DOHH2 (cell line): ENCODE results near the gene PRPS2.

ENCODE experiments used
- H3F3A ChIP-seq: fragments of 200-600 bp; sonication (generic), shearing (Covaris generic); 2 replicates; pipeline ENCODE4 v1.6.0; 2016; ENCODE audit warnings: antibody characterized with exemption, mild to moderate bottlenecking; ENCODE audit not compliant: control insufficient read depth, insufficient read depth
- H3K27ac ChIP-seq: fragments of 200-600 bp; sonication (generic); 2 replicates; pipeline ENCODE4 v1.5.1; 2014; ENCODE audit warnings: low read depth, mild to moderate bottlenecking, low read length, moderate library complexity
- H3K27me3 ChIP-seq: fragments of 200-600 bp; sonication (generic); 2 replicates; pipeline ENCODE4 v1.6.1; 2014; ENCODE audit warnings: mild to moderate bottlenecking, low read length, mixed read lengths; ENCODE audit not compliant: control insufficient read depth
- H3K36me3 ChIP-seq: fragments of 200-600 bp; sonication (generic); 2 replicates; pipeline ENCODE4 v1.6.1; 2014; ENCODE audit warnings: mild to moderate bottlenecking, low read length, moderate library complexity, mixed read lengths; ENCODE audit not compliant: control insufficient read depth
- H3K4me1 ChIP-seq: fragments of 200-600 bp; sonication (generic); 2 replicates; pipeline ENCODE4 v1.6.1; 2014; ENCODE audit warnings: mild to moderate bottlenecking, low read length, mixed read lengths; ENCODE audit not compliant: control insufficient read depth
- H3K4me2 ChIP-seq: fragments of 200-600 bp; sonication (generic); 2 replicates; pipeline ENCODE4 v1.6.0; 2014; ENCODE audit warnings: mild to moderate bottlenecking, low read length, moderate library complexity
- H3K4me3 ChIP-seq: fragments of 200-600 bp; sonication (generic); 2 replicates; pipeline ENCODE4 v1.5.1; 2014; ENCODE audit warnings: mild to moderate bottlenecking, low read length, mixed read lengths
- H3K79me2 ChIP-seq: fragments of 200-600 bp; sonication (generic); 2 replicates; pipeline ENCODE4 v1.6.1; 2014; ENCODE audit warnings: mild to moderate bottlenecking, low read length, mixed read lengths; ENCODE audit not compliant: control insufficient read depth
- H3K9me2 ChIP-seq: fragments of 200-600 bp; sonication (generic); replicated peaks from 2 replicates; pipeline ENCODE4 v1.6.1; 2014; ENCODE audit warnings: mild to moderate bottlenecking, low read length, mixed read lengths; ENCODE audit not compliant: control insufficient read depth
- H3K9me3 ChIP-seq: fragments of 200-600 bp; sonication (generic); 2 replicates; pipeline ENCODE4 v1.6.1; 2014; ENCODE audit warnings: antibody characterized with exemption, low read length, mixed read lengths; ENCODE audit not compliant: control insufficient read depth, insufficient read depth
- H4K20me1 ChIP-seq: fragments of 200-600 bp; sonication (generic); 2 replicates; pipeline ENCODE4 v1.6.0; 2014; ENCODE audit warnings: low read depth, mild to moderate bottlenecking, antibody characterized with exemption, low read length, moderate library complexity; ENCODE audit not compliant: control insufficient read depth, insufficient read depth
- EZH2phosphoT487 ChIP-seq: fragments of 200-600 bp; sonication (generic); IDR thresholded peaks from 2 replicates; pipeline ENCODE4 v1.6.1; 2017; ENCODE audit warnings: borderline replicate concordance, mild to moderate bottlenecking, antibody characterized with exemption, low read length, moderate library complexity, mixed read lengths
- TF ChIP-seq, protein P1 (sequence below): fragments of 200-600 bp; sonication (generic); IDR thresholded peaks from one replicate; pipeline ENCODE4 v1.5.1; 2014; ENCODE audit warnings: antibody characterized with exemption, mild to moderate bottlenecking, low read depth, low read length; ENCODE audit not compliant: poor library complexity, severe bottlenecking

PRPS2 gene

DNA sequence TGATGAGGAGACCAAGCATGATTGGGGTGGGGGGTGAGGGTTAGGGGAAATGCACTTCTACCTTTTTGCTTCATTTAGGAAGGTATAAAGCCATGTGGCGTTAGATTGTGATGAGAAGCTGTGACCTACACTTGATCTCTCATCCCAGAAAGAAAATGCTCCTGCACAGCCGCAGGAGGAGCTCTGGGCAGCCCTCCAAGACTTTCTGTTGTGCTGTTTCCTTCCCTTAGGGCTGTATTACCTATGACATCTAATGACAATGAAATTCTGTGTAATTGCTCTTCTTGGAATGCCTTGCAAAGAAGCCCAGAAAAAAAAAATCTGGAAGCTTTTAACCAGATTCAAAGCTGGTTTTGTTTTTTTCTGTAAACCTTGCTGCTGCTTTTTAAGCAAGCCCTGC is 13.4 kb downstream of the PRPS2 start:
- TF ChIP-seq EZH2phosphoT487: no peak
- TF ChIP-seq, protein P1, sequence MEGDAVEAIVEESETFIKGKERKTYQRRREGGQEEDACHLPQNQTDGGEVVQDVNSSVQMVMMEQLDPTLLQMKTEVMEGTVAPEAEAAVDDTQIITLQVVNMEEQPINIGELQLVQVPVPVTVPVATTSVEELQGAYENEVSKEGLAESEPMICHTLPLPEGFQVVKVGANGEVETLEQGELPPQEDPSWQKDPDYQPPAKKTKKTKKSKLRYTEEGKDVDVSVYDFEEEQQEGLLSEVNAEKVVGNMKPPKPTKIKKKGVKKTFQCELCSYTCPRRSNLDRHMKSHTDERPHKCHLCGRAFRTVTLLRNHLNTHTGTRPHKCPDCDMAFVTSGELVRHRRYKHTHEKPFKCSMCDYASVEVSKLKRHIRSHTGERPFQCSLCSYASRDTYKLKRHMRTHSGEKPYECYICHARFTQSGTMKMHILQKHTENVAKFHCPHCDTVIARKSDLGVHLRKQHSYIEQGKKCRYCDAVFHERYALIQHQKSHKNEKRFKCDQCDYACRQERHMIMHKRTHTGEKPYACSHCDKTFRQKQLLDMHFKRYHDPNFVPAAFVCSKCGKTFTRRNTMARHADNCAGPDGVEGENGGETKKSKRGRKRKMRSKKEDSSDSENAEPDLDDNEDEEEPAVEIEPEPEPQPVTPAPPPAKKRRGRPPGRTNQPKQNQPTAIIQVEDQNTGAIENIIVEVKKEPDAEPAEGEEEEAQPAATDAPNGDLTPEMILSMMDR: no peak
- no peaks in the 10 kb centered on the region for H3K9me3 ChIP-seq
- H3K27me3 ChIP-seq: no peaks in the 10 kb centered on the region
- no peak overlapping the region for H3K27ac ChIP-seq
- peaks cover 10% of the 10 kb centered on the region; the same call in 1 of the 2 replicates for H3K79me2 ChIP-seq
- H3K4me1 ChIP-seq: no peaks in the 10 kb centered on the region
- no peak overlapping the region for H3K4me2 ChIP-seq
- no peaks in the 10 kb centered on the region for H3K9me2 ChIP-seq
- no peak overlapping the region for H3K4me3 ChIP-seq
- no peaks in the 10 kb centered on the region for H4K20me1 ChIP-seq
- H3K36me3 ChIP-seq: peaks cover 64% of the 10 kb centered on the region
- H3F3A ChIP-seq: no peaks in the 10 kb centered on the region

GRCh38 chrX:12805333-12805732 is 14.1 kb downstream of the PRPS2 start:
- Histone ChIP-seq H3K79me2 (peaks cover 10% of the 10 kb centered on the region; the same call in 1 of the 2 replicates), H4K20me1 (no peaks in the 10 kb centered on the region)
- no peak for TF ChIP-seq EZH2phosphoT487
- TF ChIP-seq, protein P1: no peak

GRCh38 chrX:12811658-12812057 is 20.4 kb downstream of the PRPS2 start:
- Histone ChIP-seq H3K4me2 (no peak overlapping the region), H3K4me3 (no peak overlapping the region), H3K27me3 (no peaks in the 10 kb centered on the region), H3K27ac (no peak overlapping the region), H3K9me2 (no peaks in the 10 kb centered on the region), H4K20me1 (no peaks in the 10 kb centered on the region), H3K4me1 (no peaks in the 10 kb centered on the region), H3K79me2 (peaks cover 3% of the 10 kb centered on the region; the same call in 1 of the 2 replicates), H3K9me3 (no peaks in the 10 kb centered on the region), H3F3A (no peaks in the 10 kb centered on the region), H3K36me3 (peaks cover 56% of the 10 kb centered on the region)
- TF ChIP-seq, protein P1: no peak

More at GRCh38 chrX:12805333-12805732, 14.1 kb downstream of the PRPS2 start:
- H3K9me3 ChIP-seq: no peaks in the 10 kb centered on the region
- H3K27ac ChIP-seq: no peak overlapping the region
- H3K27me3 ChIP-seq: no peaks in the 10 kb centered on the region
- H3K36me3 ChIP-seq: peaks cover 66% of the 10 kb centered on the region
- no peaks in the 10 kb centered on the region for H3F3A ChIP-seq
- no peaks in the 10 kb centered on the region for H3K9me2 ChIP-seq
- no peaks in the 10 kb centered on the region for H3K4me1 ChIP-seq
- H3K4me3 ChIP-seq: no peak overlapping the region
- H3K4me2 ChIP-seq: no peak overlapping the region
